HG02798 (cell line): ENCODE measurements around the gene CLSTN3.
"Not testable (repeated sequence)": the region's sequence is repeated elsewhere in the genome, so short reads cannot be mapped to it uniquely, and the experiment has no call there.

Experiments used
- ATAC-seq: cut with Tn5 transposase; IDR thresholded peaks from one replicate; pipeline ENCODE4 v1.9.1; 2021; ENCODE audit warnings: mild to moderate bottlenecking; ENCODE audit not compliant: unreplicated experiment, poor library complexity

CLSTN3 gene

DNA sequence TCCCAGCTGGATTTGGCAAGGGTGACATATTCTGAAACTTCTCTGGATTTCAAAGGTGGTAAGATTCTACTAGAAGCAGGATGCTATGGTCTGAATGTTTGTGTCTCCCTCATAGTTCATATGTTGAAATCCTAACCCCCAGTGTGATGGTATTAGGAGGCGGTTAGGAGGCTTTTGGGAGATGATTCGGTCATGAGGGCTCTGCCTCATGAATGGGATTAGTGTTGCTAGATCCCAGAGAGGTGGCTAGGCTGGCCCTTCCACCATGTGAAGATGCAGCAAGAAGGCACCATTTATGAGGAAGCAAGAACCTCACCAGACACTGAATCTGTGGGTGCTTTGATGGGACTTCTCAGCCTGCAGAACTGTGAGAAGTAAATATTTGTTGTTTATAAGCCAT lies 48.3 kb downstream of the CLSTN3 start:
- ATAC-seq = no peak

- ATAC-seq = no peak
These were observed 50.5 kb downstream of the CLSTN3 start for GRCh38 chr12:7180685-7181084.

- ATAC-seq = not testable (repeated sequence)
These were observed 55.9 kb downstream of the CLSTN3 start for GRCh38 chr12:7186058-7186457.

DNA sequence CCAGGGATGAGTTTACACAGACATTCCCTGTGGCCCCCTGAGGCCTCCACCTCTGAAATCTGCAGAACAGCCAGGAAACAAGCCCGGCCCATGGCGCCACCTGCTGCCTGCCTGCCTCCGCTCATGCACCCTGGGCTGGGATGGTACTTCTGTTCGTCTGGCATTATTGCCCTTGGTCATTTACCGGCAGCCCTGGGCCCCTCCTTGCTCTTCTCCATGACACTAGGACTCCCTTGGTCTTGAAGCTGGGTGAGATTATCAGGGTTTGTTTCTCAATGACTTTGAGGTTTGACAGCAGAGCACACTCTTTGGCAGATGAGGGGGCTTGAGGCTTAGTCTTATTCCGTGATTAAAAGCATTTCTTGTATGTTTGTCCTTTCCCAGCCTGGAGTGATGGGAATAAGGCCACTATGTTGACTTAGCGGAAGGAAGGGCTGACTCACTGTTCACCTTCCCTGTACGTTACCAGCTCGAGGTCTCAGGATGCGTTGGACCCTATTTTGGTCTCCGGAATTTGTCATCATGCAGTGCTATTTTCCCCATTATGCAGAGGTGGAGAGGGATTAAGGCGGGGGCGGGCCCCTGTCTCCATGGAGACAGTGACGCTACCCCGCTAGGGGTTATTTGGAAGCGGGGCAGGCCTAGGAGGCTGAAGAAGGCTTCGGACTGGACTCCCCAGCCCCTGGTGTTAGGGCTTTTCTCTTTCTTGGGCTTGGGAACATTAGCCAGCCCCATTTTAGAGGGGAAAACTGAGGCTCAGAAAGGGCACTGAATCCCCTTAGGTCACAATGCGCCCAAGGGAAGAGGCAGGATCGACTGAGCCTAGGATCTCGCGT lies 58.6 kb downstream of the CLSTN3 start:
- ATAC-seq = peak; percentile 45

DNA sequence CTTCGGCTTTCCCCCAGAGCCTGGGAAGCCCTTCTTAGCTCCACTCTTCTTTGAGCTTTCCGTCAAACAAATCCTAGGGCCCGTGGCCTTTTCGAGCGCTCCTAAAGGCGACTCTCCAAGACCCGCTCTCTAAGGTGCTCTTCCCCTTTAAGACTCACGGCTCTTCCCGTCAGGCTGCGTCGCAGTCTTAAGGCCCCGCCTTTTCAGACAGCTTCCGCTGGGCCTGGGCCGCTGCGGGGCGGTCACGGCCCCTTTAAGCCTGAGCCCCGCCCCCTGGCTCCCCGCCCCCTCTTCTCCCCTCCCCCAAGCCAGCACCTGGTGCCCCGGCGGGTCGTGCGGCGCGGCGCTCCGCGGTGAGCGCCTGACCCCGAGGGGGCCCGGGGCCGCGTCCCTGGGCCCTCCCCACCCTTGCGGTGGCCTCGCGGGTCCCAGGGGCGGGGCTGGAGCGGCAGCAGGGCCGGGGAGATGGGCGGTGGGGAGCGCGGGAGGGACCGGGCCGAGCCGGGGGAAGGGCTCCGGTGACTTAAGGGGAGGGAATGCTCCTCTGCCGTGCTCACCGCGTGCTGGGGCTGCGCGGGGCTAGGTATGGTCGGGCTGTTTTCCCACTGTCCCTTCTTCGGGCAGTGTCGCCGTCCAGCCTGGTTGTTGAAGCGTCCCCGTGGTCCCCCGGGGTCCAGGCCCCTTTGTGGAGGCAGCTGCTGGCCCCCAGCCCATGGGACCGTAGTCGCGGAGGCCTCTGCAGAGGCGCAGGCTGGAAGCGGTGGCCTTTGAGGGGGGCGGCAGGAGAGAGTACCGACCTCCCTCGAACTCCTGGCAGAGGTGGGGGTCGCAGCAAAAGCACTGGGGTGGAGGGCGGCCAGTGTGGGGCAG lies 59.5 kb downstream of the CLSTN3 start, which contains the start of gene PEX5:
Gene PEX5 (plus strand): TSS at position 289 of the 870 bp plus-strand sequence. CDS start 692 bp downstream, outside the sequence.
- peak; percentile 97 for ATAC-seq

DNA sequence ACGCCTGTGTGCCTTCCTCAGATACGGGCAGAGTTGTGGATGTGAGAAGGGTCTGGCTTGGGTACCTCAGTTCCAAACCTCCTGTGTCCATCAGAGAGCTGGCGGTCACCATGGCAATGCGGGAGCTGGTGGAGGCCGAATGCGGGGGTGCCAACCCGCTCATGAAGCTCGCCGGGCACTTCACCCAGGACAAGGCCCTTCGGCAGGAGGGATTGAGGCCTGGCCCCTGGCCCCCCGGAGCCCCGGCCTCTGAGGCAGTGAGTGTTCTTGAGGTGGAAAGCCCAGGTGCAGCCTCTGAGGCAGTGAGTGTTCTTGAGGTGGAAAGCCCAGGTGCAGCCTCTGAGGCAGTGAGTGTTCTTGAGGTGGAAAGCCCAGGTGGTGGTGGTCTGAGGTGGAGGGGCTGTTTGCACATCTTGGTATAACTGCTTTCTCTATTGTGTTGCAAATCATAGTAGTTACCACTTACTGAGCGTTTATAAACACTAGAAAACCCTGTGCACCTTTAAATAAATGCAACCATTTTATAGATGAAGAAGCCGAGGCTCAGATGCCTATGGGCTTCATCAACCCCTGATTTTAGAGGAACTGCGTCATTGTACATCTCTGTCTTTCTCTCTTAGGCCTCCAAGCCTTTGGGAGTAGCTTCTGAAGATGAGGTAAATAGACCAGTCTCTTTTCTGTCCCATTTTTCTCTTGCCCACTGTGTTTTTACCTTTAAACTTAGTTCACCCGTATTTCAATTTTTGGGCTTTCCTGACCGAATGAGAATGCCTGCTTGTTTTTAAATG lies 60.3 kb downstream of the CLSTN3 start:
- no peak for ATAC-seq

GRCh38 chr12:7193674-7194073 lies 63.5 kb downstream of the CLSTN3 start:
- no peak for ATAC-seq

DNA sequence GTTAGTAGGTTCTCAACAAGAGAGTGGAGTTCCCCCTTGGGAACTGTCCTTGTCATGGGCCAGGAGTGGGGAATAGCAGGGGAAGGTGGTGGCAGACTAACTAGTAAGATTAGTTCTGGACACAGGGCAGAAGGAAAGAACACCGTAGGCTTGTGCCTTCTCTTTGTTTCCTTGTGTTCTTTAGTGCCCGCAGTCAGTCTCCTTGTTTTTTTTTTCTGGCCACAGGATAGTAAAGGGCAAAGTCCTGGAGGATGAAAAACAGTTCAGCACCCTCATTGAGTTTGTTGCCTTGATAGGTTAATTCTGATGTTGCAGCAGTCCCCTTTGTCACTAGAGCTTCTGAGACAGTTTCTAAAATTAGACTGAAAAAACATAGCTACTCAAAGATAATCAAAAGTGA lies 67.7 kb downstream of the CLSTN3 start:
- ATAC-seq = no peak

- no peak for ATAC-seq
These were observed 72.9 kb downstream of the CLSTN3 start for GRCh38 chr12:7203109-7203508.

GRCh38 chr12:7205091-7205490 lies 74.9 kb downstream of the CLSTN3 start:
- no peak for ATAC-seq

DNA sequence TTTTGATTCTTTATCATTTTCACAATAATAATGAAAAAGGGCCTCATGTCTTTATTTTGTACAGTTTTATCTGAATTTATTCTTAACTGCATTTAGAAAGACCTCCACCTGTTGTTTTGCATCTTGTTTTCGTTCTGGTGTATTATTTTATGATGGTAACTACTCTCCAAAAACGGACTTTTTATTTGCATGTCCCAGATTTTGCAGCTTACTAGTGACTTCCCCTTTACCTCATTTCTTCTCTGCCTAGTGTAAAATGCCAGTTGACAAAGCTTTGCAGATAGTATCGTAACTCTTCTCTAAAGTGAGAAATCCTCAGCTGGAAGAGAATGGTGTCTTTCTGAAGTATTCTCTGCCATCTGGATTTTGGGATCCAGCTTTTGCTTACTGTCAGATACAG lies 76.5 kb downstream of the CLSTN3 start:
- no peak for ATAC-seq

DNA sequence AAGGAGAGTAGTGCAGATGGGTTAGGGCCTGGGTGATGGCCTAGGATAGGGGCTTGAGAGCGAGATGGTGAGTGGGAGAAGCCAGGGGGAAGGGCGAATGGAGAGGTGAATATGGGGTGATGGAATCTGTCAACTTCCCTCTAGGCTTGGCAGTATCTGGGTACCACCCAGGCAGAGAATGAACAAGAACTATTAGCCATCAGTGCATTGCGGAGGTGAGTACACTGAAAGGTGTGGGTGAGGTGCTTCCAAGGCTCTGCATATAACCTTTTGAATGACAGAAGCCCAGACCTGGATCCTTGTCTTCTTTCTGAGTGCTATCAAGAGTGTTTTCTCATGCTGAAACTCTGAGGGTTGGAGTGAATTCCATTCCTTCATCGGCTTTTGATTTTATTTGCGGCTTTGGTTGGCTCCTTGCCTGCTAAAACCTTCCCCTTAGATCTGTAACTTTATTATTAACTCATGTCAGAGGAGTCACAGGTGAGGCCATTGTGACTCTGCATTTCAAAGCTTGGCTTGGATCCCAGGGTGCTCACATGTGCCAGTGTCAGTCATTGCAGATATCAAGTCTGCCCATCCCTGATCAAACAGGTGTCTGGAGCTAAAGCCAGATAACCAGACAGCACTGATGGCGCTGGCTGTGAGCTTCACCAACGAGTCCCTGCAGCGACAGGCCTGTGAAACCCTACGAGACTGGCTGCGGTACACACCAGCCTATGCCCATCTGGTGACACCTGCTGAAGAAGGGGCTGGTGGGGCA lies 77.9 kb downstream of the CLSTN3 start:
- no peak for ATAC-seq
